Mesenchymal stem cell (in vitro differentiated cells and primary cell): ENCODE results near the gene WWOX.

Experiments used
- DNase-seq: peaks from one replicate; pipeline ENCODE4 v3.0.0-alpha.2; 2013
- H2AFZ ChIP-seq: one replicate; pipeline ENCODE4 v1.6.1; 2013; ENCODE audit warnings: low read depth, mild to moderate bottlenecking, control low read depth, inconsistent platforms, low read length, moderate library complexity
- H2AK5ac ChIP-seq: 2 replicates; pipeline ENCODE4 v1.6.1; 2013; ENCODE audit warnings: low read length, moderate library complexity, mild to moderate bottlenecking, inconsistent platforms; ENCODE audit not compliant: severe bottlenecking
- H2BK120ac ChIP-seq: one replicate; pipeline ENCODE4 v1.6.1; 2013; ENCODE audit warnings: low read depth, mild to moderate bottlenecking, inconsistent platforms, low read length, moderate library complexity
- H2BK12ac ChIP-seq, 2 experiments: one replicate each; pipeline ENCODE4 v1.6.1; 2013; ENCODE audit warnings: inconsistent platforms in 2 of 2, low read length in 2 of 2, mild to moderate bottlenecking in 2 of 2, moderate library complexity in 2 of 2, control low read depth in 1 of 2
- H2BK15ac ChIP-seq: one replicate; pipeline ENCODE4 v1.6.1; 2013; ENCODE audit warnings: mild to moderate bottlenecking, low read depth, inconsistent platforms; ENCODE audit not compliant: poor library complexity, severe bottlenecking
- H2BK5ac ChIP-seq: 2 replicates; pipeline ENCODE4 v1.6.1; 2013; ENCODE audit warnings: low read depth, mild to moderate bottlenecking, low read length, control low read depth, inconsistent platforms; ENCODE audit not compliant: poor library complexity, severe bottlenecking
- H3K14ac ChIP-seq, 2 experiments: one replicate each; pipeline ENCODE4 v1.6.1; 2013; ENCODE audit warnings: inconsistent platforms in 2 of 2, low read length in 2 of 2, control low read depth in 1 of 2, mild to moderate bottlenecking in 1 of 2, moderate library complexity in 1 of 2
- H3K18ac ChIP-seq, 2 experiments: one replicate each; pipeline ENCODE4 v1.6.1; 2013; ENCODE audit warnings: inconsistent platforms in 2 of 2, low read length in 2 of 2, control low read depth in 1 of 2, low read depth in 1 of 2, mild to moderate bottlenecking in 1 of 2
- H3K23ac ChIP-seq, 2 experiments: one replicate each; pipeline ENCODE4 v1.6.1; 2013; ENCODE audit warnings: inconsistent platforms in 2 of 2, low read length in 2 of 2, mild to moderate bottlenecking in 2 of 2, moderate library complexity in 2 of 2, control low read depth in 1 of 2
- H3K27ac ChIP-seq: 2 replicates; pipeline ENCODE4 v1.5.1; 2013; ENCODE audit warnings: mild to moderate bottlenecking, moderate library complexity, low read length, control low read depth, inconsistent platforms; ENCODE audit not compliant: poor library complexity, severe bottlenecking
- H3K27me3 ChIP-seq, 2 experiments: 2 replicates each; pipeline versions ENCODE4 v1.6.1 to v1.7.0; 2013; ENCODE audit warnings: low read length in 2 of 2, mild to moderate bottlenecking in 2 of 2, moderate library complexity in 2 of 2, control low read depth in 1 of 2, inconsistent platforms in 1 of 2; ENCODE audit not compliant: control insufficient read depth in 1 of 2, insufficient read depth in 1 of 2
- H3K36me3 ChIP-seq, 2 experiments: 2 replicates each; pipeline versions ENCODE4 v1.6.1 to v1.7.0; 2013; ENCODE audit warnings: low read length in 2 of 2, control low read depth in 1 of 2, inconsistent platforms in 1 of 2, low read depth in 1 of 2, mild to moderate bottlenecking in 1 of 2; ENCODE audit not compliant: insufficient read depth in 2 of 2, control insufficient read depth in 1 of 2
- H3K4ac ChIP-seq, 2 experiments: one replicate each; pipeline ENCODE4 v1.6.1; 2013; ENCODE audit warnings: inconsistent platforms in 2 of 2, low read length in 2 of 2, mild to moderate bottlenecking in 2 of 2, moderate library complexity in 2 of 2, control low read depth in 1 of 2, low read depth in 1 of 2
- H3K4me1 ChIP-seq: 2 replicates; pipeline ENCODE4 v1.6.1; 2013; ENCODE audit warnings: low read depth, low read length, control low read depth; ENCODE audit not compliant: control insufficient read depth, insufficient read depth
- H3K4me2 ChIP-seq: 2 replicates; pipeline ENCODE4 v1.6.1; 2013; ENCODE audit warnings: low read length, mild to moderate bottlenecking, inconsistent platforms; ENCODE audit not compliant: poor library complexity, severe bottlenecking
- H3K4me3 ChIP-seq, 2 experiments: 2 replicates each; pipeline versions ENCODE4 v1.5.1 to v1.7.0; 2013; ENCODE audit warnings: low read length in 2 of 2, mild to moderate bottlenecking in 2 of 2, control low read depth in 1 of 2, low read depth in 1 of 2; ENCODE audit not compliant: insufficient read depth in 1 of 2
- H3K79me1 ChIP-seq: replicated peaks from 2 replicates; pipeline ENCODE4 v1.6.1; 2013; ENCODE audit warnings: mild to moderate bottlenecking, control low read depth, low read length, inconsistent platforms; ENCODE audit not compliant: poor library complexity, severe bottlenecking
- H3K9ac ChIP-seq: 2 replicates; pipeline ENCODE4 v1.7.0; 2013; ENCODE audit warnings: mild to moderate bottlenecking, low read length, moderate library complexity
- H3K9me3 ChIP-seq: 2 replicates; pipeline ENCODE4 v1.7.0; 2013; ENCODE audit warnings: mild to moderate bottlenecking, low read length; ENCODE audit not compliant: control insufficient read depth
- H4K8ac ChIP-seq: one replicate; pipeline ENCODE4 v1.6.1; 2013; ENCODE audit warnings: inconsistent platforms, mild to moderate bottlenecking, low read length, moderate library complexity
- H4K91ac ChIP-seq: one replicate; pipeline ENCODE4 v1.6.1; 2013; ENCODE audit warnings: mild to moderate bottlenecking, low read length, inconsistent platforms
- WGBS: methylation state at CpG from one replicate; pipeline ENCODE4 v1.1.7; 2013; ENCODE audit warnings: mixed read lengths; 5-methylcytosine and 5-hydroxymethylcytosine counted together

WWOX gene

GRCh38 chr16:78738557-78738956 is 639.1 kb downstream of the WWOX start:
- Histone ChIP-seq H2AFZ (no peak overlapping the region), H2BK15ac (no peak overlapping the region), H3K14ac (no peak overlapping the region), H4K91ac (no peak overlapping the region), H3K36me3 (no peaks in the 10 kb centered on the region), H4K8ac (no peak overlapping the region), H3K4me3 (no peak overlapping the region), H2AK5ac (no peak overlapping the region), H3K9ac (no peak overlapping the region), H3K27ac (no peak overlapping the region), H3K18ac (no peak overlapping the region), H3K4me1 (no peaks in the 10 kb centered on the region), H2BK120ac (no peak overlapping the region), H3K9me3 (no peaks in the 10 kb centered on the region), H3K27me3 (no peaks in the 10 kb centered on the region), H3K4me2 (no peak overlapping the region), H3K79me1 (no peaks in the 10 kb centered on the region), H2BK5ac (no peak overlapping the region), H3K23ac (no peak overlapping the region), H3K4ac (no peak overlapping the region), H2BK12ac (no peak overlapping the region)
- no peak for DNase-seq
- WGBS: 94% methylated on average over 5 of the region's 5 CpGs

- H4K8ac ChIP-seq: no peak overlapping the region
- no peak overlapping the region for H2BK12ac ChIP-seq
- H2BK120ac ChIP-seq: no peak overlapping the region
- H3K18ac ChIP-seq: peak overlapping the region in 1 of 2 experiments; percentile 34
- H3K4me2 ChIP-seq: no peak overlapping the region
- H2AK5ac ChIP-seq: no peak overlapping the region
- H3K9ac ChIP-seq: no peak overlapping the region
- H3K27me3 ChIP-seq: no peaks in the 10 kb centered on the region
- no peaks in the 10 kb centered on the region for H3K36me3 ChIP-seq
- DNase-seq: no peak
- H3K4ac ChIP-seq: peak overlapping the region in 1 of 2 experiments; percentile 20
- no peak overlapping the region for H3K27ac ChIP-seq
- no peak overlapping the region for H2BK15ac ChIP-seq
- no peak overlapping the region for H3K4me3 ChIP-seq
- no peaks in the 10 kb centered on the region for H3K4me1 ChIP-seq
- H3K14ac ChIP-seq: no peak overlapping the region
- no peak overlapping the region for H4K91ac ChIP-seq
- no peak overlapping the region for H2AFZ ChIP-seq
- no peak overlapping the region for H3K23ac ChIP-seq
- WGBS: 88% methylated on average over 12 of the region's 12 CpGs
- H3K9me3 ChIP-seq: no peaks in the 10 kb centered on the region
- no peak overlapping the region for H2BK5ac ChIP-seq
- H3K79me1 ChIP-seq: no peaks in the 10 kb centered on the region
Measured at GRCh38 chr16:78740269-78740668, 640.8 kb downstream of the WWOX start.

DNA sequence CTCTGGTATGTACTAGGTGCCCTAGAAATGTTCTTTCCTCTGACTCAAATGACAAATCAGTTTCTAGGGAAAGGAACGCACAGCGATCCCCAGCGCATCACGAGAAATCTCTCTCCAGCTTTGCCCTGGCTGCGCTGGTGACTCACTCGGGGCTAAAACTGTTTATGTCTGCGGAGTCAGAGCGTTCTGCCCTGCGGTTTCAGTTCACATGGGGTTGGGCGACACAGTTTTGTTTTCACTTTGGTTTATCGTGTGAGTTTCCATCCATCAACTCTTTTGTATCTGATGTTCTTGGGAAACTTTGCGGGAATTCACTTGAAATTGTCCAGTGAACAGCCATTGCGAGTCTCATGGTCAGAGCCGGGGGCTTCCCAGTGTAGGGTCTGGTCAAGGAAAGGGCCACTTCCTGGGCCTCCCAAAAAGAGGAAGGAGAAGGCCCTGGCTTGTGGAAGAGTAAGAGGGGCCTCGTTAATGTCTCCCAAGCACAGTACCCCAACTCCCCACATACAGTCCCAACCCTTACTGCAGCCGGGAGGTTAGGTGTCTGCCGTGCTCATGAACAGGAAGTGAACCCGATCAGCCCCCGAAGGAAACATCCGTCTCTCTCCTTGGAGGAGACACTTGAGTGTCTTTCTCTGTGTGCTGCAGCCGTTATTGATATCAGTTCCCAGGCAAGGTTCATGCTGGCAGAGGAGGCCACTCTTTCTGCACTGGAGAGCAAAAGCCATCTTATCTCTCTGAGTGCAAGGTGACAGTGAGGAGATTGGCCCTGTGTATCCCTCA is 643.2 kb downstream of the WWOX start:
- H4K8ac ChIP-seq: peak overlapping the region; percentile 60

GRCh38 chr16:78743556-78743955 is 644.1 kb downstream of the WWOX start:
- no peak overlapping the region for H3K14ac ChIP-seq
- H3K27ac ChIP-seq: no peak overlapping the region
- no peaks in the 10 kb centered on the region for H3K79me1 ChIP-seq
- WGBS: 93% methylated on average over 4 of the region's 4 CpGs
- H3K23ac ChIP-seq: no peak overlapping the region
- H2BK120ac ChIP-seq: no peak overlapping the region
- no peak overlapping the region for H2BK15ac ChIP-seq
- peak overlapping the region in 1 of 2 experiments; percentile 66 for H3K18ac ChIP-seq
- no peaks in the 10 kb centered on the region for H3K9me3 ChIP-seq
- no peak overlapping the region for H3K4me3 ChIP-seq
- no peak overlapping the region for H3K4me2 ChIP-seq
- peak overlapping the region in 1 of 2 experiments; percentile 37 for H3K4ac ChIP-seq
- H2BK12ac ChIP-seq: peak overlapping the region in 1 of 2 experiments; percentile 31
- peak; percentile 14 for DNase-seq
- H3K4me1 ChIP-seq: no peaks in the 10 kb centered on the region
- no peaks in the 10 kb centered on the region for H3K36me3 ChIP-seq
- H3K27me3 ChIP-seq: no peaks in the 10 kb centered on the region
- no peak overlapping the region for H3K9ac ChIP-seq
- no peak overlapping the region for H2AK5ac ChIP-seq
- no peak overlapping the region for H2BK5ac ChIP-seq
- H2AFZ ChIP-seq: no peak overlapping the region
- no peak overlapping the region for H4K8ac ChIP-seq
- no peak overlapping the region for H4K91ac ChIP-seq

More for the DNA sequence above, 643.2 kb downstream of the WWOX start:
- H2BK5ac ChIP-seq: no peak overlapping the region
- H3K4ac ChIP-seq: peak overlapping the region in 1 of 2 experiments; percentile 76
- H3K4me1 ChIP-seq: no peaks in the 10 kb centered on the region
- peak overlapping the region; percentile 37 for H2BK15ac ChIP-seq
- H2AFZ ChIP-seq: no peak overlapping the region
- no peak overlapping the region for H3K4me2 ChIP-seq
- no peak overlapping the region for H3K23ac ChIP-seq
- no peak overlapping the region for H3K9ac ChIP-seq
- H3K27ac ChIP-seq: no peak overlapping the region
- H2BK12ac ChIP-seq: peak overlapping the region in 1 of 2 experiments; percentile 97
- H2AK5ac ChIP-seq: no peak overlapping the region
- no peaks in the 10 kb centered on the region for H3K27me3 ChIP-seq
- no peak overlapping the region for H2BK120ac ChIP-seq
- no peaks in the 10 kb centered on the region for H3K36me3 ChIP-seq
- H3K18ac ChIP-seq: peak overlapping the region in 1 of 2 experiments; percentile 90
- DNase-seq: peak; percentile 96
- 54% methylated on average over 21 of the region's 21 CpGs for WGBS
- no peaks in the 10 kb centered on the region for H3K9me3 ChIP-seq
- H3K4me3 ChIP-seq: no peak overlapping the region
- no peak overlapping the region for H3K14ac ChIP-seq
- no peaks in the 10 kb centered on the region for H3K79me1 ChIP-seq
- H4K91ac ChIP-seq: peak overlapping the region; percentile 43
